GM19467 (cell line): ENCODE data around the gene NOTUM.

Experiments
- ATAC-seq: cut with Tn5 transposase; IDR thresholded peaks from one replicate; pipeline ENCODE4 v1.9.1; 2021; ENCODE audit warnings: mild to moderate bottlenecking, moderate library complexity; ENCODE audit not compliant: unreplicated experiment

NOTUM gene

GRCh38 chr17:81978524-81979298, 17.7 kb upstream of the NOTUM start:
- ATAC-seq, result no peak

DNA sequence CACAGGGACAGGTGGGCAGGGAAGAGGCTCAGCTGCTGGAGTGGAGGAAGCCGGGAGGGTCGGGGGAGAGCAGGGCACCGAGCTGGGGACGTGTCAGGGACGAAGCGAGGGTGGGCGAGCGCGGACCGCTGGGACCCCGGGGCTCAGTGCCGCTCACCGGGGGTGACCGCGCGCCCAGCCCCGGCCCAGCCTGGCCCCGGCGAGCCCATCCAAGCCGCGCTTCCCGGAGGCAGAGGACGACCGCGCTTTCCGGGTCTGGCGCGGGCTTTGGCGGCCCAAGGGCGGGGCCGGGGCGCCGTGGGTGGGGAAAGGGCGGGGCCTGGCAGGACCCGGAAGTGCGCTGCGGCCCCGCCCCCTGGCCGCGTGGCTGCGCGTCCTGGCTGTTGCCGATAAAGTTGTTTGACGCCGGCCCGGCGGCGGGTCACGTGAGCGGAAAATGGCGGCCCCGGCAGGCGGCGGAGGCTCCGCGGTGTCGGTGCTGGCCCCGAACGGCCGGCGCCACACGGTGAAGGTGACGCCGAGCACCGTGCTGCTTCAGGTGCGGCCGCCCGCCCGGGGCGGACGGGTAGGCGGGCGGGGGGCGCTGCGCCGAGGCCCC, 16.3 kb upstream of the NOTUM start, which contains the start of gene ASPSCR1:
ASPSCR1 (plus strand) TSS at position 419 of the 598 bp plus-strand sequence; CDS start at position 437, 18 bp downstream.
- peak; percentile 80 for ATAC-seq

- ATAC-seq, result no peak
Measured at GRCh38 chr17:81976332-81977210, 15.6 kb upstream of the NOTUM start.

DNA sequence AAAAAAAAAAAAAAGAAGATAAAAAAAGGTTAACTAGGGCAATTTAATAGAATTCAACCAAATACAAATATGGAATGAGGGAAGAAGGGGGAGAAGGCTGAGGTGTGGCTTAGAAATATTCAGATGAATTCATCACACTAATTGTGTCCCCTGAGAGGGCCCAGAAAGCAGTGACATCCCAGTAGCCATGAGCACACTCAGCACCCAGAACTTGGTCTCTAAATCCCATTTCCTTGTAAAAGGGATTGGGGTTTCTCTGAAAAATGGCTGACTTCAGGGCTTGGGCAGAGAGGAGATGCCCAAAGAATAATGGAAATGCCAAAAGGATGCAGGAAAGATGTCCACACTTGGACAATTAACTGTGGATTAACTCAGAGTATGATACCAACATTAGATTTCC, 12.4 kb upstream of the NOTUM start:
- no peak for ATAC-seq

DNA sequence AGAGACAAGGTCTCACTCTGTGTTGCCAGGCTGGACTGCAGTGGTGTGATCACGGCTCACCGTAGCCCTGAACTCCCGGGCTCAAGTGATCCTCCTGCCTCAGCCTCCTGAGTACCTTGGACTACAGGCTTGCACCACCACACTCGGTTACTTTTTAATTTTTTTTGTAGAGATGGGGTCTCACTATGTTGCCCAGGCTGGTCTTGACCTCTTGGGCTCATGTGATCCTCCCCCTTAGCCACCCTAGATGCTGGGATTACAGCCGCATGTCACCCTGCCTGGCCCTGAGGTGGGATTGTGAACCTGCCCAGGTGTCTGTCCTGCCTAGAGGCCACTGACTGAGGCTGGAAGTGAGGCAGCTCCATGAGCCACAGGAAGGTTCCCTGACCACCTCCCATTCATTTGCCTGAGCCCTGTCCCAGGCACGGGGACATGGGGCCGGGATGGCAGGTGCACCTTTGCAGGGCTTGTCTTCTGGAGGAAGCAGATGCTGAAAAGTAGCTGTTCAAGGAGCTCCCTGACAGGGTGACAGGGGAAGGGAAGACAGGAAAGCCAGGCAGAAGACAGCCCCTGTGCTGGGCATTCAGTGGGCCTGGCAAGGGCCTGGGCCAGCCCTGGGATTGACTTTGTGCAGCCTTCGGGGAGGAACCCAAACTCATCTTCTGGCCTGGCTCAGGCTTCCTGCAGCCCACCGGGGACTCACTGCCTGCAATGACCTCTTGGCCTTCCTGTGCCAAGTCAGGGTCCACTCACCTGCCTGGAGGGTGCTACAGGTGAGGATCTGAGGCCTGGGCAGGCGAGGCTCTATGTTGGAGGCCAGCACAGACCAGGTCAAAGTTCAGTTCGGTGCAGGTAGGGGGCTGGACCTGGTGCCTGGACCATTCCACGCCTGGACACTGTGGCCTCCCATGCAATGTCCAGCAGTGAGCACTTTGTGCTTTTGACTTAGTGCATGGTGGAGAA, 8.1 kb upstream of the NOTUM start:
- no peak for ATAC-seq

- no peak for ATAC-seq
Measured at GRCh38 chr17:81968396-81968745, 7.4 kb upstream of the NOTUM start.

- ATAC-seq, result peak; percentile 51
Measured at GRCh38 chr17:81967533-81968395, 6.8 kb upstream of the NOTUM start.

DNA sequence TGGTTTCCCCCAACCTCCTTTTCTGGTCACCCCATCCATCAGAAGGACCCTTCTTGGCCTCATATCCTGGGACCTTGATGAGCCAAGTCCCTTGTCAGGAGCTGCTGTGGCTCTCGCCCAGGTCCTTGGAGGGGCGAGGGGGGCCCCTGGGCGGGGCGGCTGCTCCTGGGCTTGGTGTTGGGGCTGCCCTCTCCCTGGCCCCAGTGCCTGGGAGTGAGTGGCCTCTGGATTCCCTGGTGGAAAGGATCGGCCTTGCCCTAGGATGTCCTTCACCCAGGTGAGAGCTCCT, 6.2 kb upstream of the NOTUM start:
- no peak for ATAC-seq

DNA sequence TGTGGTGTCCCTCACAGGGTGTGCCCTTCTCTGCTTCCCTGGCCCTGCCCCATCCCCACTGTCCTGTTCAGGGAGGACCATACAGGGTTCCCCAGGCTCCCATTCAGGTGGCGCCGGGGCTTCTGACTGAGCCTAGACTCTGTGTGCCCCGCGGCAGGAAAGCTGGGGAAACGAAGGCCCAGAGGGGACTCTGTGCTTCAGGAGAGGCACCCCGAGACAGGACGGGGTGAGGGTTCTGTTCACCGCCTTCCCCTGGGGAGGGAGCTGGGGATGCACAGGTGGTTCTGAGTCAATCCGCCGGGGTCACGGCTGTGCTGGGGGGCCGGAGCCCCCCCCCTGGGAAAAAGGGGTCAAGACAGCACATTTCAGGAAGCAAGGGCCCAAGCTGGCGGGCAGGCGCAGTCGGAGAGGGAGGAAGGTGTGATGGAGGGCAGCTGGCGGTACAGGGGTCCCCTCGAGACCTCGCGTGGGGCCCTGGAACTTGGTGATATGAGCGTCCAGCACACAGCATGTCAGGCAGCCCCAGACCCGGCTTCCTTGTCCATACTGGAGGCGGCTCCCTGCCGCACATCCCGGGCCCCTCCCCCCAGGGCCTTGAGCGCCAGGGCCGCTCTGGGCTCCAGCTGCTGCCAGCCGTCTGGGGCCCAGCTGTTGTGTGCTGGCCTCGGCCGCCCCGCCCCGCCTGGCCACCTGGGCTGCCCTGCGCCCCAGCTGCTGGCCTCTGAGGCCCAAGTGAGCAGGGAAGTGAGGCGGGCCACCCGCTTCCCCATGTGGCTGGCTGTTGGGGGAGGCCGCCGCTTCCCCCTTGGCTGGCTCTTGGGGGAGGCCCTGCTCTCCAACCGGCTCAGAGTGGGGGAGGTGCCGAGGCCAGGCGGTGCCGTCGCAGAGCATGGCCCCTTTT, 5.6 kb upstream of the NOTUM start:
- ATAC-seq, result no peak

DNA sequence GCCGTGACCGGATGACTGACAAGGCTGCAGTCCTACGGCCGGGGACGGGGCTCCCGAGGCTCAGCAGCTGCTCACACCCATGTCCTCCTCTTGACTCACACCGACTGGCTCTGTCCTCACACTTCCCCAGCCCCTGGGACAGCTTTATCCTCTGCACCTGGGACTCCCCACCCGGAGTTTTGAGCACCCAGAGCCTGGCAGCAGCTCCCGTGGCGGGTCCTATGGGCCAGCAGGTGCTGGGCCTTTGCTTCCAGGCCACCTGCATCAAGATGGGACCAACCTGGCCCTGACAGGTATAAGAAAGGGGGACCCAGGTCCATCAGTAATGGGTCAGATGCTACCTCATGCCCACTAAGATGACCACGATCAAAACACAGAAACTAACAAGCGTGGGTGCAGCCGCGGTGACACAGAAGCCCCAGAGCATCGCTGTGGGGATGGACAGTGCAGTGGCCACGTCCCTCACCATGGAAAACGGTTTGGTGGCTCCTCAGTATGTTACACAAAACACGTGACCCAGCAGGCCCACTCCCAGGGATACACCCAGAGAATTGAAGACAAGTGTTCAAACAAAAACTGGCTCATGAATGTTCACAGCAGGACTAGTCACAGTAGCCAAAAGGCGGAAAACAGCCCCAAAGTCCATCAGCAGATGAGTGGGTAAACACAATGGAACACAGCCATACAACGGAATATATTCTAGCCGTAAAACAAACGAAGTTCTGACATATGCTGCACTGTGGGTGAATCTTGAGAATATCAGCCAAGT, 3.3 kb upstream of the NOTUM start:
- no peak for ATAC-seq

- no peak for ATAC-seq
Measured at GRCh38 chr17:81962499-81963441, 1.8 kb upstream of the NOTUM start.

GRCh38 chr17:81961521-81962498, 823 bp upstream of the NOTUM start:
- ATAC-seq, result no peak

GRCh38 chr17:81960130-81960958, 643 bp downstream of the NOTUM start:
- no peak for ATAC-seq

DNA sequence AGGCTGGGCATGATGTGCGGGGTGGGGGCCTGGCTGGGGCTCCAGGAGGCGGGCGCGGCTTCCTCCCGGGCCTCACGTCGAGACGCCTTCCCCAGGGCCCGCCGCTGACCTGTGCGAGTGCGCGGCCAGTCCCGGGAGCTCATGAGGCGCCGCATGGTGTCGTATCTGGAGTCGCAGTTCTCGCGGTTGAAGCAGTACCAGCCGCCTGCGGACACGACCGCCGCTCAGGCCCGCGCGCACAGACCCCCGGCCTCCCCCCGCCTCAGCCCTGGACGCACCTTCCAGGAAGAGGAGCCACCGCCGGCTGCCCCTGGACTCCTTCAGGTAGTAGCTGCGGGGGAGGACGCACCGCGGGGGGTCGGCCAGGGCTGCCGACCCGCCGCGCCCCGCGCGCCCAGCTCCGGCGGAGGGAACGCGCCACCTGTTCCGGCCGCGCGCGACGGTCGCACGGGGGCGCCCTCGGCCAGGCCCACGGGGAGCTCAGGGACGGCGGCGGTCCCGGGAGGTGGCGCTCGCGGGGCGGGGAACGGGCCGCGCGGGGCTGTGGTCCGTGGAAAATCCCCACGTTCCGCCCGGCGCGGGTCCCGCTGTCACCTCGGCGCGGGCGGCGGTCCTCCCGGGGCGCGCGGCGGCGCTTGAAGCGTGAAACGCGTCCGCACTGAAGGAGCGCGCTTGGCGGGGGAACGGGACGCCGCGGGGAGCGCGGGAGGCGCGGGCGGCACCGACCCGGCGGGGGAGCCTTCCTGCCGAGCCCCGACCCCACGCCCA, 1.4 kb downstream of the NOTUM start:
- ATAC-seq, result no peak
